ENCODE measurements around the gene YPEL5.
"Not testable (repeated sequence)": the region's sequence is repeated elsewhere in the genome, so short reads cannot be mapped to it uniquely, and the experiment has no call there.

Gene YPEL5

DNA sequence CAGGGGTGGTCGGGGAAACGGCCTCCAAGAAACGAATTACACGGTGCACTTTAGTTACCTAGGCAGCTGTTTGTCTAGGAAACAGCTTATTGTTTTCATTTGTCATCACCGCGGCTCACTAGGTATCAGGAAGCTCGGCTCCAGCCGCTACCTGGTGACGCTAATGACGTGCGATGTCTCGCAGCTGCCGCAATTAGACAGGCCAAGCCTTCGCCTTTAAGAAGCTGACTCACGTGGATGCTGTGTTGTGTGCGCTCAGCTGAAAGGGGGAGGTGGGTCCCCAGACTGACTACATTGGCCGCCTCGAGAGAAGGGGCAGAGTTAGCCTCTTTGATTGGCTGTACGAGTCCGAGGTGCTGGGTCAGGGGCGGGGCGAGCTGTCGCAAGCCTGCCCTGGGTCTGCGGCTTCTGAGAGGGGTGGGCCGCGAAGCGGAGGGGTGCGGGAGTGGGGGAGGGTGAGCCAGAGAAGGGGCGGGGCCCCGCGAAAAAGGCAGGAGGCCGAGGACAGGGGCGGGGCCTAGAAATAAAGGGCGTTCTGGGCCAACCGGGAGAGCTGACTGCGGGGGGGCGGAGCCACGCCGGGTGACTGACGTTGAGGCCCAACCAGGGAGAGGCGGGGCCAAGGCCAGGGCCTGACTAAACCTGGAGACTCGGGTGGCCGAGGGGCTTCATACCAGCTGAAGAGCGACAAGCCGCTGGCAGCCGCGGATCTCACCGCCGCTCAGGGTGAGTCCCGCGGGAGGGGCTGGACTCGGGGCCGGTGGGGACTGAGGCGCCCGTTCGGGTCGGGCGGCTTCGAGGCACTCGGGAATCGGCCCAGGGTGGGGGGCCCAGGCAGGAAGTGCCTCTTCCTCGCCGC lies at the start of gene YPEL5:
TSS of gene YPEL5 (plus strand) at position 671 of the 859 bp plus-strand sequence. CDS start 9,645 bp downstream, outside the sequence.
- DNase-seq = peak; percentile 99

- no peak for DNase-seq
Observed at GRCh38 chr2:30098266-30099005, 48.4 kb upstream of the YPEL5 start.

GRCh38 chr2:30099366-30099765 lies 47.4 kb upstream of the YPEL5 start:
- not testable (repeated sequence) for DNase-seq

GRCh38 chr2:30100691-30101090 lies 46.1 kb upstream of the YPEL5 start:
- DNase-seq = not testable (repeated sequence)

GRCh38 chr2:30104307-30104706 lies 42.5 kb upstream of the YPEL5 start:
- no peak for DNase-seq

GRCh38 chr2:30105556-30105955 lies 41.3 kb upstream of the YPEL5 start:
- no peak for DNase-seq

- DNase-seq = no peak
Observed at GRCh38 chr2:30106543-30106942, 40.3 kb upstream of the YPEL5 start.

DNA sequence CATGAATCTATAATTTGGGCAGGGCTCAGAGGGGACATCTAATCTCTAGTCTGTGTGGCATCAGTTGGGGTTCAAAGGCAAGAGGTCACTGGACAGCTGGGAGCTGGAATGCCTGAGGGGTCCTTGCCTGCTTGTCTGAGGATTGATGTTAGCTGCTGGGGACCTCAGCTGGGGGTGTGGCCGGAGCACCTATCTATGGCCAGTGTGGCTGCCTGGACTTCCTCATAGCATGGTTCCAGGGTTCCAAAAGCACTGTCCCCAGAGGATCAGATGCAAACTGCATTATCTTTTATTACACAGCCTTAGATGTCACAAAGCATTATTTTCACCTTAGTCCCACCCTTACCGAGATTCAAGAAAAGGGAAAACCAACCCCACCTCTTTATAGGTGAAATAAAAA lies 38.6 kb upstream of the YPEL5 start:
- DNase-seq = no peak

GRCh38 chr2:30108851-30109250 lies 38.0 kb upstream of the YPEL5 start:
- DNase-seq = no peak

GRCh38 chr2:30109856-30110255 lies 37.0 kb upstream of the YPEL5 start:
- DNase-seq = no peak

- DNase-seq = no peak
Observed at GRCh38 chr2:30110773-30111172, 36.0 kb upstream of the YPEL5 start.

GRCh38 chr2:30111186-30111585 lies 35.6 kb upstream of the YPEL5 start:
- not testable (repeated sequence) for DNase-seq

GRCh38 chr2:30112561-30112960 lies 34.2 kb upstream of the YPEL5 start:
- DNase-seq = no peak

- no peak for DNase-seq
Observed at GRCh38 chr2:30113617-30114293, 33.1 kb upstream of the YPEL5 start.

- peak; percentile 79 for DNase-seq
Observed at GRCh38 chr2:30115141-30115980, 31.4 kb upstream of the YPEL5 start.

GRCh38 chr2:30115981-30116285 lies 30.9 kb upstream of the YPEL5 start:
- no peak for DNase-seq

DNA sequence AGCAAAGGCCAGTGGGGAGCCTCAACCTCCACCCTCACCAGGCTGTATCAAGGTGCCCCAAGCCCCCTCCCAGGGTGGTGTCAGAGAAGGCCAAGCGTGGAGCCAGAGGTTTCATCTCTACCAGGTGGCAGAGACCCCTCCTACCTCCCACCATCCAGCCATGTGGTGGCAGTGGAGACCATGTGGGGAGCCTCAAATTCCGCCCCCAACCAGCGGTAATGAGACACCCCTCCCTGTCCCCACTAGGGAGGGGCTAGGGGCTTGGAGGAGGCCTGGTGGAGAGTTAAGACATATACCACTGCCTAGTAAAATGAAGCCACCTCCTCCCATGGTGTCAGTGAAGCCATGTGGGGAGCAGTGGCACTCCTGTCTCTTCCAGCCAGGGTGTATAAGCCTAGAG lies 24.4 kb upstream of the YPEL5 start:
- DNase-seq = no peak

DNA sequence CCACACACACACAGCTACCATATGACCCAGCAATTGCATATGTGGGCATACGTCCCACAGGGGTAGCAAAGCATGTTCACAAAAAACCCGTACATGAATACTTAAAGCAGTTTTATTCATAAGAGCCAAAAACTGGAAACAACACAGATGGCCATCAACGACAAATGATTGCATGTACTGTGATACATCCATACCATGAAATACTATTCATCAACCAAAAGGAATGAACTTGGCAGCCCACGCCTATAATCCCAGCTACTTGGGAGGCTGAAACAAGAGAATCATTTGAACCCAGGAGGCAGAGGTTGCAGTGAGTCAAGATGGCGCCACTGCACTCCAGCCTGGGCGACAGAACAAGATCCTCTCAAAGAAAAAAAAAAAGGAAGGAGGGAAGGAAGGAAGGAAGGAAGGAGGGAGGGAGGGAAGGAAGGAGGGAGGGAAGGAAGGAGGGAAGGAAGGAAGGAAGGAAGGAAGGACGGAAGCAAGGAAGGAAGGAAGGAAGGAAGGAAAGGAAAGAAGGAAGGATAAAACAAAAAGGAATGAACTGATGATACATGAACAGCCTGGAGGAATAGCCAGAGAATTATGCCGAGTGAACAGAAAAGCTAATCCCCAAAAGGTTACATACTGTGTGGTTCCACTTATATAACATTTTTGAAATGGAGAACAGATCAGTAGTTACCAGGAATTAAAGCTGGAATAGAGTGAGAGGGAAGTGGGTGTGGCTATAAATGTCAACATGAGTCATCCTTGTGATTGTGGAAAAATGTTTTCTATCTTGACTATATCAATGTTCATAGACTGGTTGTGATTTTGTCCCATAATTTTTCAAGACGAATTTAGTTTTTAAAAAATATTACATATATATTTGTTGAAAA lies 19.6 kb upstream of the YPEL5 start:
- no peak for DNase-seq

- peak; percentile 26 for DNase-seq
Observed at GRCh38 chr2:30134582-30134981, 12.2 kb upstream of the YPEL5 start.

- DNase-seq = no peak
Observed at GRCh38 chr2:30135541-30135940, 11.3 kb upstream of the YPEL5 start.

DNA sequence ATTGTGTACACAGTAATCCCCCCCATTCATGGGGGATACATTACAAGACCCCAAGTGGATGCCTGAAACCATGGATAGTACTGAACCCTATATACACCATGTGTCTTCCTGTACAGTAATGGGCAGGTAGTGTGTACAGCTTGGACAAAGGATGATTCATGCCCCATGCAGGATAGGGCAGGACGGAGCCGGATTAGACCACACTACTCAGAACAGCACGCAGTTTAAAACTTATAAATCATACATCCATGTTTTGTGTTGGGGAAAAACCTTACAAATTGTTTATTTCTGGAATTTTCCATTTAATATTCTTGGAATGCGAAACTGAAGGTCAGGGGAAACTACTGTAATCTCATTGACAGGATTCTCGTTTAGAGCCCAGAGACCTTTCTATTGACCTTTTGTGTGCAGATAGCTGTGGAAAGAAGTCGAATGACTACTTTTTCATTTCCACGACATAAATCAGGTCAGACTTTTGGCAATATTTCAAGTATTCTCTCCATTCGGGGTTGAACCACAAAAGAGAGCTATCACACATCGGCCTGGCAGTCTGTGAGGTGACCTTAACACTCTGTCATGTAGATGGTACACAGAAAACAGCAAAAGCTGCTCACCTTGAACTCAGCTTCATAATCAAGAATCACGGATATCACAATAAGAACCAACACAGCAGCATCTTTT lies 9.9 kb upstream of the YPEL5 start:
- no peak for DNase-seq
